ENCODE results near the gene NELFB.

NELFB gene

DNA sequence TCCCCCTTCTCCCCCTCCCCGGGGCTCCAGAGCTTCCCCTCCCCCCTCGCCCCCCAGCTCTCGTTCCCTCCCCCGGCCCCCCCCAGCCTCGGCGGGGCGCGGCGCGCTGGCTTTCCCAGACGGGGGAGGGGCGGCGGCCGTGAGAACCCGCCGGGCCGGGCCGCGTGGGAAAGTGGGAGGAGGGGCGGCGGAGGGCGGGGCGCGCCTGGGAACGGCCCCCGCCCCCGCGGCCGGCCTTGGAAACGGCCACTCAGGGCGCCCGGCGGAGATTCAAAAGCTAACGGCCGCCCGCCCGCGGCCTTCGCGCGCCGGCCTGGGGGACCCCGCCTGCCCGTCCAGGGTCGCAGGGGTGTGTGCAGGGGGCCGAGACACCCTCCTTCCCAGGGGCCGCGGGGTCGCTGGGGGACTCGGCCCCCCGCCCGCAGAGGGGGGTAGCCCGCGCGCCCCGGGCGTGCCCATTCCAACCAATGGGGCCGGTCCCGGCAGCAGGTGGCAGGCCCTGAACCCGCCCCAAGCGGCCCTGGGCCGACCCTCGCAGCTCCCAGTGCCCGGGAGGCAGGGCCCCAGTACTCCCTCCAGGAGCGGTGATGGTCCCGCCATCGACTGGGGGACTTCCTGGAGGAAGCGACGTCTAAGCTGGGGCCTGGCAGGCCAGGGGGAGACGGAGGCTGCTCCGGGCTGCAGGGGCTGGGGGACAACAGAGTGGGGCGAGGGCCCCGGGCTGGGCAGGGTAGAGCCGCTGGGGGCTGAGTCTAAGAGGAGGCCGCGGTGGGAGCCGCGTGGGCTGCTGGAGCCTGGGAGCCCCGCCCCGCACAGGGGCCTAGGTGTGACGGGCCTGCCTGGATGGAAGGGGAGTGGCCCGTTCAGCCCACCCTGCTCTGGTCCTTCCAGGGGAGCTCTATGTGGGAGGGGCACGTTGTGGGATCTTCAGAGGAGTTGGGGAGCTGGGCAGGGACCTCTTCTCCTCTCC is 61.2 kb downstream of the NELFB start:
- no peak for DNase-seq

DNA sequence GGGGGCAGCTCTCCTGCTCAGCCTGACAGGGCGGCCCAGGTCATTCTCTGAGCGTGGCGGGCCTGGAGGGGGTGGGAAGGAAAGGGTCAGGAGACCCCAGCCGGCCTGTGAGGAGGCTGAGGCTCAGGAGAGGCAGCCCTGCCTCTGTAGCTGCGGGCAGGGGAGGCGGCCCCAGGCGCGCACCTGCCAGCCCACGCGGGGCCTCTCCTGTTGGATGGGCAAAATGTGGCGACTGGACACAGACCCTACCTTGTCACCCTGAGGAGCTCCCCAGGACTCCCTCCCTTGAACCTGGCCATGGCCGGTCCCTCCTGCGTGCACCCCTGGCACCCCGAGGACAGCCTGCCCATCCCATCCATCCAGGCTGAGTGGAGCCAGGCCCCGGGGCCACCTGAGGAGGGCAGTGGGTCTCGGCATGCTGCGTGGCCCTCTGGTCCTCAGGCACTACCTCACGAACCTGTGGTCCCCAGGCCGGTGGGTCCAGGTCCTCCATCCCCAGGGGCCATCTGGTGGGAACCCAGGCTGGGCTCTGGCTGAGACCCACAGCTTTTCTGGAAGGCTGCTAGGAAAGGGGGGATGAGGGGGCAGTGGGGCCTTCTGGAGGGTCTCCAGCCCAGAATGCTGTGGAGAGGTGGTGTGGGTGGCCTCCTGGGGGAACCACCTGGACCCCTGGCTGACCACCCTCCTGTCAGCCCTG is 62.0 kb downstream of the NELFB start:
- no peak for DNase-seq

DNA sequence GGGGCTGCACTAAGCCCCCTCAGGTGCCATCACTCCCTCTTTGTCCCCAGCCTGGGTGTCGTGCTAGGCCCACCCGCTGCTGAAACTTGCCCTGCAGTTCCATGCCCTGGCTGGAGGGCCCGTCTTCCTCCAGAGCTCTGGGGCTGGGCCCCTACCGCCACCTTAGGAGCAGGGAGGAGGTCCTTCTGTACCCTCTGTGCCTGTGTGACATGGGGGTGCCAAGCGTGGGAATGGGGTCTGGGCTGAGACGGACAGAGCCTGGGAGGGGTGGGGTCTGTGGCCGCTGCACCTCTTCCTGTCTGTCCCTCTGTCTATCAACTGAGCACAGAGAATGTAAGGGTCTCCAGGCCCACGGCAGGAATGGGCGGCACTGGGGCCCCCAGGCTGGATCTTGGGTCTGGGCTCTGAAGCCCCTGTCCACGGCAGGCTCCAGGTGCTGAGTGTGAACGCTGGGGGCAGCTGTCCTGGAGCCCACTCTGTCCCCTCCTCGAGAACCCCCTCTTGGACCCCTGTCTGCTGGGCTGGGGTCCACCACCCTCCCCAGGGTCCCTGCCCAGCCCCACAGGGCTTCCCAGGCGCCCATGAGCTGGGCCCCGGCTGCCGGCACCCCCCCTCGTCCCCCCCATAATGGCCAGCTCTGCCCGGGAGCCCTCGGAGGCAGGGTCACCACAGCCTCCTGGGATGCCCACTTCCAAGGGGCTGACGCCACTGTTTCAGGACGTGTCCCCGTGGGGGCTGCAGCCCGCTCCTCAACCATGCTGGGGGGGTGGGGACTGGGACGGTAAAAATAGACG is 62.8 kb downstream of the NELFB start:
- no peak for DNase-seq

DNA sequence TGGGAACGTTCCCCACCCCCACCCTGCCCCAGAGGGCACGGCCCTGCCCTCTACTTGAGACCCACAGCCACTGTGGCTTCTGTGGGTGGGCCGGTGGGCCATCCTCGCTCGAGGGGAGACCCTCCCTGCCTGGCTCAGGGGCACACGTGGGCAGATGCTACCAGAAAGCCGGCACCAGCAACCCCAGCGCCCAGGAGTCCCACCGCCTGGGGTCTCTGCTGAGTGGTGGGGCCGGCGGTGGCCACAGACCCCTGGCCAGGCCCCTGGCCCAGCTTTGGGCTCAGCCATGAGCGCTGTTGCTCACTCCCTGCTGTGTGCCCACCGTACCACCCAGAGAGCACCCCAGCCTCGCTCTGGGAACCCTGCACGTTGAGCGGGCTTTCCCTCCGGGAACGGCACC is 63.5 kb downstream of the NELFB start:
- DNase-seq: no peak

DNA sequence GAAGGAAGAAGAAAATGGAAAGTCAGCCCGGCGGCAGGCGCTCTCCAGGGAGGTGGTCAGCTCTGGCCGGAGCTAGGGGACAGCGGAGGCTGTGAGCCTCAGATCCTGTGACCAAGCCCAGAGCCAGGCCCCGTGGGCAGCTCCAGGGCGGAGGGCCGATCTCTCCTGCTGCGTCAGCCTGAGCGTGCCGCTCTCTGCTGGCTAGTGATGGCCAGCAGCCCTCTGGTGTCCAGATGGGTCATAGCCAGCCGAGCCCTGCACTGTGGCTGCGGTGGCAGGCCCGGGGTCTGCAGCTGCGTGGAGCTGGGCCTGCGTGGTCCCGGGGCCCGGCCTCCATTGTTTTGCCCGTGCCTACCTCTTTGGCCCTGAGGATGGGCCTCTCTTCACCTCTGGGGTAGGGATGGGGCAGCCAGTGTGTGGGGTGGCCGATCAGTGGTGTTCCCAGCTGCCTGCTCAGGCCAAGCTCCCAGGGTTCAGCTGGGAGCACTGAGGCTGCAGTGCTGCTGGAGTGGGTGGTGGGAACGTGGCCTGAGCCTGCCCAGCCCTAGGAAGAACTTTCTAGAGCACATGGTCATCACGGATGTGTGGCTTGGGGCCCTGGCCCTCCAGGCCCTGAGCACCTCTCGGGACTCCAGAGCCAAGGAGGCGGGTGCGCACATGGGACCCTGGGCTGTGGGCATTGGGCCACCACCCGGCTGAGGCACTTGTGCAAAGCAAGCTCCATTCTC is 64.0 kb downstream of the NELFB start:
- DNase-seq: no peak

DNA sequence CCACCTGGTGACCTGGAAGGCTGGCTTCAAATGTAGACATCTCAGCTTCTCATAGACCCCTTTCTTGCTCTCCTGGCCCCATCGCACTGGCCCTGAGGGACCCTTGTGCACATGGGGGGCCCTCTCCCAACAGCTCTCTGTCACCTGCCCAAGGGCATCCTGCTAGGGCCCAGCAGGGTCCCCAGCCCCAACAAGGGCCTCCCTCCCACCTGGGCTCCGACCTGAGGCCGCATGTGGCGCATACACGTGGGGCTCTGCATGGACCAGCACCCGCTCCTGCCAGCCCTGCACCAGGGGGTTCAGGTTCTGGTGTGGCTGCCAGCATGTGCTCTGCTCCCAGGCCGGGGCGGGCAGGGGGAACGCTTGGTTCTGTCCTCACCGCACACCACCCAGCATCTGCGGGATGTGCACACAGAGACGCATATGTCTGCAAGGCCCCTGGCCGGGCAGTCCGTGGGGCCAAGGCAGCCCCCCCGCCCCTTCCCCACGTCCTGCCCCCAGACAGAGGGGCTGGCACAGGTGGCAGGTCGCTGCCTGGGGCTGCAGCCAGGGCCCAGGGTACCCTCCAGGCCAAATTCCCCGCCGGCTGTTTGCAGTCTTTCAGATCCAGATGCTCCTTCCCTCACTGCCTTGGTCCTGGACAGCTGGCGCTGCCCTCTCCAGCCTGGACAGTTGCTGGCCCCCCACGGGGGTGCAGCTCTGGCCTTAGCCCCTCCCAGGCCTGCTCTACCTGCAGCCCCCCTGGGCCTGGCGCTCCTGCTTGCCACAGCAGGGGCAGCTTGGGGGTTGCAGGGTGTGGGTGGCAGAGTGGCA is 64.8 kb downstream of the NELFB start:
- DNase-seq: no peak

DNA sequence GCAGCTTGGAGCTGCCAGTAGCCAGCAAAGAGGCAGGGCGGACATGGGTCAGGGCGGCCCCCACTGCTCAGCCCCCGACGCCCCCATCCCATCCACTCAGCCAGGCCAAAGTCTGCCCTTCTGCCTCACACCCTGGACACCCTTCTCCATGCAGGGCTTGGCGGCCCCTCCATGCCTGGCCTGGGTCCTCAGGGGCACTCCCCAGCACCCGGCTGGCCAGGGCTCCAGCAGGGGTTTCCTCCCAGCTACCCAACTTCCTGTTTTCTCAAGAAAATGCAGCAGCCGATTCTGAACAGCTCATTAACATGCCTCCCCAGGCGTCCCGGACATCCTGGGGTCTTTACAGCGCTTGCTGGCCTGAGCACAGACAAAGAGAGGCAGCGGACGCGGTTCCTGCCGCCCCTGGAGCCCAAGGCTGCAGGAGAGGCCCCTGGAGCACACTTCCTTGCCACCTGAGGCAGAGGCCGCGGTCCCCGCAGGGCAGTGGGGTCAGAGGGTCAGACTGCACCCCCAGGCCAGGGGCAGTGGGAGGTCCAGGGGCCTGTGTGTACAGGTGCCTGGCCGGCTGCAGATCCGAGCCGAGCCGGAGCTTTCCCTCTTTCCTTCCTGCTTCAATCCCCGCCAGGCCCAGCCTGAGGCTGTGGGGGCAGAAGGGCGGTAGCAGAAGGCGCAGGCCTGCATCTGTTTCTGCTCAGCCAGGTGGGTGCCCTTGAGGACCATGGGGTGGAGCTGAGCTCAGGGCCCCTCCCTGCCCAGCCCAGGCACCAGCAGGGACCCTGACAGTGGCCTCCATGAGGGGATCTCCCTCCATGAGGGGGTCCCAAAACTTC is 65.6 kb downstream of the NELFB start:
- DNase-seq: no peak

DNA sequence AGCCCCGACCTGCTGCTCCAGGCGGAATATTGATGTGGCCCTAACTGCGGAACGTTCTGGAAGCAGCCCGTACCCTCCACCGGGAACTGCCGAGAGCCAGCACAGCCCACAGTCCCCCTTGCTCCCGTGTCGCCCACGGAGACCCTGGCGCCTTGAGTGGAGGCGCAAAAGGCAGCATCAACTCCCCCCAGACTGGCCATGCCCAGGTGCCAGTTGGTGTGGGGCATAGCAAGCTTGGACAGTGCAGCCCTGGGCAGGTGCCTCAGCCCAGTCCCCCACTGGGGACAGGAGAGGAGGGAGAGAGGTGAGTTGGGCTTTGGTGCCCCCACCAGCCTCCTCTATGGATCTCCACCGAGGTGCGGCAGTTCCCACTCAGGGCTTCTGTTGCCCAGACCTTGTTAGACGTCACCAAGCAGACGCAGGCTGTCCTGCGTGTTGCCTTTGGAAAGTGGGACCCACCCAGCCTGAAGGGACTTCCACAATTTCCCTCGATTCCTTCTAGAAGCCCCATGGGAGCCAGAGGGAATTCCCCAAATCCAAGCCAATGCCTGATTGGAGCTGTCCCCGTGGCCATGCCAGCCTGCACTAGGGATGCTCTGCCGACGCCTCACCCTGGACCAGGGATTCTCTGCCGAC is 66.7 kb downstream of the NELFB start:
- DNase-seq: no peak

All from CD4-positive, alpha-beta T cell treated with Interleukin-10 for 1 hour (primary cell).